ENCODE measurements around the gene C21orf58.

GRCh38 chr21:46361176-46361575, 37.5 kb upstream of the C21orf58 start:
- TF ChIP-seq CTCF (IDR thresholded peaks at IDR 0.05) (no peak), POLR2AphosphoS5 (IDR thresholded peaks at IDR 0.05) (no peak)

Measured in sigmoid colon (tissue), 4 donors.